ENCODE measurements around the gene GCLC. TPM values are rescaled to one million over a fixed set of nuclear protein-coding genes. Genes with fewer than 3 reads are reported as not detected.

Gene GCLC
- total RNA-seq, 1 experiment from 2014 or later = 37.2 TPM

GRCh38 chr6:53484476-53485280, 60.2 kb downstream of the GCLC start:
- peak; percentile 54 for DNase-seq (ENCODE audit: low read depth, low spot score)
- Histone ChIP-seq H3K36me3 (ENCODE audit: control insufficient read depth, insufficient read depth, low read length) (no peaks in the 10 kb centered on the region), H3K9me3 (ENCODE audit: control insufficient read depth, insufficient read depth, low read depth, low read length) (no peaks in the 10 kb centered on the region), H3K27me3 (ENCODE audit: control insufficient read depth, insufficient read depth, low read length) (peaks cover 13% of the 10 kb centered on the region; the same call in 1 of the 2 replicates), H3K27ac (ENCODE audit: low read length) (no peak overlapping the region), H3K4me1 (ENCODE audit: control insufficient read depth, insufficient read depth, low read length) (no peaks in the 10 kb centered on the region; the same call in 1 of the 2 replicates), H3K4me3 (ENCODE audit: low read depth in 2 of 2, low read length in 2 of 2) (no peak overlapping the region)
- peak; percentile 84 for ATAC-seq
- CTCF ChIA-PET = interaction anchor here (0.6 to 1.5 kb wide), 7 partner anchors 208 to 443 kb away, joined by 3 to 8 read pairs (median 6); no protein-coding TSS in a partner anchor
- in situ Hi-C loops (cut with HindIII; ENCODE audit: low pct_unique_long_range_greater_than_20kb, low sequenced_read_pairs) = no loop called here
- intact Hi-C loops (cut with micrococcal nuclease; ENCODE audit: unreplicated experiment) = loop anchor here (1.0 kb wide), 2 partner anchors 312 to 380 kb away; no protein-coding TSS in a partner anchor
- TF ChIP-seq POLR2AphosphoS5 (IDR thresholded peaks at IDR 0.05; ENCODE audit: low read depth, low read length) (no peak), TCF7L2 (IDR thresholded peaks at IDR 0.05; ENCODE audit: low read depth, low read length) (no peak), REST (IDR thresholded peaks at IDR 0.05; ENCODE audit: insufficient read depth in 1 of 2, low read depth in 2 of 2, low read length in 1 of 2) (no peak), CTCF (IDR thresholded peaks at IDR 0.05) (peak; percentile 89)
- BruUV-seq (replicated peaks) = no TSS peak
- POLR2A ChIA-PET = interaction anchor here (0.6 to 0.7 kb wide), 2 partner anchors 210 to 444 kb away, joined by 3 to 7 read pairs; no protein-coding TSS in a partner anchor

GRCh38 chr6:53483423-53484353, 61.2 kb downstream of the GCLC start:
- BruUV-seq (replicated peaks) = no TSS peak

More at GRCh38 chr6:53483423-53484353, 61.2 kb downstream of the GCLC start:
- Histone ChIP-seq H3K4me1 (ENCODE audit: control insufficient read depth, insufficient read depth, low read length) (no peaks in the 10 kb centered on the region; the same call in 1 of the 2 replicates), H3K27ac (ENCODE audit: low read length) (no peak overlapping the region), H3K9me3 (ENCODE audit: control insufficient read depth, insufficient read depth, low read depth, low read length) (no peaks in the 10 kb centered on the region), H3K36me3 (ENCODE audit: control insufficient read depth, insufficient read depth, low read length) (no peaks in the 10 kb centered on the region), H3K4me3 (ENCODE audit: low read depth in 2 of 2, low read length in 2 of 2) (no peak overlapping the region), H3K27me3 (ENCODE audit: control insufficient read depth, insufficient read depth, low read length) (peaks cover 13% of the 10 kb centered on the region; the same call in 1 of the 2 replicates)
- DNase-seq (ENCODE audit: low read depth, low spot score) (no peak), ATAC-seq (no peak; the same call in 1 of the 2 replicates)
- TF ChIP-seq SIN3A (IDR thresholded peaks at IDR 0.05; ENCODE audit: borderline replicate concordance, insufficient read depth, low read depth, low read length) (no peak), POLR2AphosphoS5 (IDR thresholded peaks at IDR 0.05; ENCODE audit: low read depth, low read length) (no peak), REST (IDR thresholded peaks at IDR 0.05; ENCODE audit: insufficient read depth in 1 of 2, low read depth in 2 of 2, low read length in 1 of 2) (no peak), TCF7L2 (IDR thresholded peaks at IDR 0.05; ENCODE audit: low read depth, low read length) (no peak), CTCF (IDR thresholded peaks at IDR 0.05) (no peak)
- intact Hi-C loops (cut with micrococcal nuclease; ENCODE audit: unreplicated experiment) (loop anchor here (1.0 kb wide), 1 partner anchor 379 kb away; no protein-coding TSS in a partner anchor), in situ Hi-C loops (cut with HindIII; ENCODE audit: low pct_unique_long_range_greater_than_20kb, low sequenced_read_pairs) (no loop called here)
- POLR2A ChIA-PET = no interaction called here
- CTCF ChIA-PET = interaction anchor here (0.6 to 0.9 kb wide), 7 partner anchors 21 to 378 kb away, joined by 3 to 8 read pairs (median 3); no protein-coding TSS in a partner anchor

All from Panc1 (cell line).